H9 (cell line): ENCODE data around the gene HLX. TPM values are rescaled to one million over a fixed set of nuclear protein-coding genes. Genes with fewer than 3 reads are reported as not detected.

Experiments
- DNase-seq: peaks from one replicate; pipeline ENCODE4 v3.0.0-alpha.2; 2017
- H2AFZ ChIP-seq: one replicate; pipeline ENCODE4 v1.6.1; 2013; ENCODE audit warnings: mild to moderate bottlenecking, low read length, control low read depth, moderate library complexity
- H2AK5ac ChIP-seq: 2 replicates; pipeline ENCODE4 v1.6.1; 2013; ENCODE audit warnings: low read length, control low read depth, mixed read lengths; ENCODE audit not compliant: insufficient read length
- H2BK120ac ChIP-seq: one replicate; pipeline ENCODE4 v1.6.1; 2013; ENCODE audit warnings: low read depth, mild to moderate bottlenecking, low read length, control low read depth, inconsistent platforms; ENCODE audit not compliant: poor library complexity, severe bottlenecking
- H2BK12ac ChIP-seq: 2 replicates; pipeline ENCODE4 v1.6.1; 2013; ENCODE audit warnings: low read length, control low read depth, mixed read lengths, low read depth; ENCODE audit not compliant: insufficient read length
- H2BK15ac ChIP-seq: 2 replicates; pipeline ENCODE4 v1.6.1; 2013; ENCODE audit warnings: low read depth, low read length, control low read depth
- H2BK20ac ChIP-seq: one replicate; pipeline ENCODE4 v1.6.1; 2013; ENCODE audit warnings: low read depth, mild to moderate bottlenecking, low read length, control low read depth, inconsistent platforms; ENCODE audit not compliant: poor library complexity, severe bottlenecking
- H2BK5ac ChIP-seq: 2 replicates; pipeline ENCODE4 v1.6.1; 2013; ENCODE audit warnings: low read length, control low read depth, mixed read lengths; ENCODE audit not compliant: insufficient read length
- H3K14ac ChIP-seq: 2 replicates; pipeline ENCODE4 v1.6.1; 2013; ENCODE audit warnings: low read length, control low read depth; ENCODE audit not compliant: insufficient read depth
- H3K18ac ChIP-seq: 2 replicates; pipeline ENCODE4 v1.6.1; 2013; ENCODE audit warnings: low read depth, mild to moderate bottlenecking, mixed read lengths, low read length, control low read depth; ENCODE audit not compliant: insufficient read length
- H3K23ac ChIP-seq: 2 replicates; pipeline ENCODE4 v1.6.1; 2013; ENCODE audit warnings: low read length, control low read depth, mixed read lengths, low read depth; ENCODE audit not compliant: insufficient read length
- H3K23me2 ChIP-seq: 2 replicates; pipeline ENCODE4 v1.6.1; 2013; ENCODE audit warnings: low read depth, mild to moderate bottlenecking, mixed read lengths, low read length, control low read depth; ENCODE audit not compliant: insufficient read length, poor library complexity, severe bottlenecking
- H3K27ac ChIP-seq: 2 replicates; pipeline ENCODE4 v1.5.1; 2013; ENCODE audit warnings: low read length, control low read depth, mixed read lengths, low read depth; ENCODE audit not compliant: insufficient read length
- H3K27me3 ChIP-seq: 2 replicates; pipeline ENCODE4 v1.6.1; 2013; ENCODE audit warnings: low read length, control low read depth, inconsistent platforms; ENCODE audit not compliant: insufficient read depth
- H3K4ac ChIP-seq: 2 replicates; pipeline ENCODE4 v1.6.1; 2013; ENCODE audit warnings: low read depth, mild to moderate bottlenecking, control low read depth, inconsistent platforms, low read length, moderate library complexity
- H3K4me1 ChIP-seq: 2 replicates; pipeline ENCODE4 v1.6.1; 2013; ENCODE audit warnings: low read length, control low read depth, inconsistent platforms; ENCODE audit not compliant: insufficient read depth
- H3K4me2 ChIP-seq: 2 replicates; pipeline ENCODE4 v1.6.1; 2013; ENCODE audit warnings: low read length, control low read depth, mixed read lengths; ENCODE audit not compliant: insufficient read length, insufficient read depth
- H3K56ac ChIP-seq: 2 replicates; pipeline ENCODE4 v1.6.1; 2013; ENCODE audit warnings: low read depth, mild to moderate bottlenecking, mixed read lengths, low read length, control low read depth; ENCODE audit not compliant: insufficient read length
- H3K79me1 ChIP-seq: 2 replicates; pipeline ENCODE4 v1.6.1; 2013; ENCODE audit warnings: low read depth, mild to moderate bottlenecking, moderate library complexity, low read length, control low read depth, inconsistent platforms; ENCODE audit not compliant: insufficient read depth, poor library complexity, severe bottlenecking
- H3K79me2 ChIP-seq: 2 replicates; pipeline ENCODE4 v1.6.1; 2013; ENCODE audit warnings: low read length, control low read depth, inconsistent platforms; ENCODE audit not compliant: insufficient read depth
- H3K9ac ChIP-seq: 2 replicates; pipeline ENCODE4 v1.6.1; 2013; ENCODE audit warnings: low read length, control low read depth, mixed read lengths; ENCODE audit not compliant: insufficient read length; ENCODE audit errors: extremely low read depth
- H3K9me3 ChIP-seq: one replicate; pipeline ENCODE4 v1.6.1; 2013; ENCODE audit warnings: low read depth, low read length, inconsistent platforms; ENCODE audit not compliant: control insufficient read depth
- H3T11ph ChIP-seq: one replicate; pipeline ENCODE4 v1.6.1; 2013; ENCODE audit warnings: mild to moderate bottlenecking, low read length, control low read depth, inconsistent platforms
- H4K20me1 ChIP-seq: one replicate; pipeline ENCODE4 v1.6.1; 2013; ENCODE audit not compliant: control insufficient read depth, insufficient read length, insufficient read depth
- H4K5ac ChIP-seq: 2 replicates; pipeline ENCODE4 v1.6.1; 2013; ENCODE audit warnings: low read depth, mild to moderate bottlenecking, mixed read lengths, low read length, control low read depth; ENCODE audit not compliant: insufficient read length
- H4K8ac ChIP-seq: replicated peaks from 2 replicates; pipeline ENCODE4 v1.6.1; 2013; ENCODE audit warnings: low read length, control low read depth, mixed read lengths, low read depth; ENCODE audit not compliant: insufficient read length
- H4K91ac ChIP-seq: 2 replicates; pipeline ENCODE4 v1.6.1; 2013; ENCODE audit warnings: low read depth, mild to moderate bottlenecking, moderate library complexity, mixed read lengths, low read length, control low read depth; ENCODE audit not compliant: insufficient read length
- H3K27ac Mint-ChIP-seq, 3 experiments: 2 replicates in 2 of 3; 3 replicates in 1 of 3; pipeline ENCODE4 v1.8.0; 2020 to 2021; ENCODE audit warnings: mixed read lengths in 3 of 3, mild to moderate bottlenecking in 1 of 3, moderate library complexity in 1 of 3
- H3K27me3 Mint-ChIP-seq: 2 replicates; pipeline ENCODE4 v1.8.0; 2021; ENCODE audit warnings: low read depth, mild to moderate bottlenecking, moderate library complexity, mixed read lengths
- H3K36me3 Mint-ChIP-seq, 3 experiments: 2 replicates in 2 of 3; 3 replicates in 1 of 3; pipeline ENCODE4 v1.8.0; 2020 to 2021; ENCODE audit warnings: low read depth in 3 of 3, mixed read lengths in 3 of 3; ENCODE audit not compliant: insufficient read depth in 1 of 3
- H3K4me1 Mint-ChIP-seq, 2 experiments: 2 replicates each; pipeline ENCODE4 v1.8.0; 2020; ENCODE audit warnings: mixed read lengths in 2 of 2
- H3K4me3 Mint-ChIP-seq, 2 experiments: 2 replicates in 1 of 2; 3 replicates in 1 of 2; pipeline ENCODE4 v1.8.0; 2020 to 2021; ENCODE audit warnings: mild to moderate bottlenecking in 2 of 2, mixed read lengths in 2 of 2, moderate library complexity in 1 of 2
- H3K9me3 Mint-ChIP-seq, 2 experiments: 2 replicates in 1 of 2; 3 replicates in 1 of 2; pipeline ENCODE4 v1.8.0; 2020; ENCODE audit warnings: mild to moderate bottlenecking in 2 of 2, mixed read lengths in 2 of 2, moderate library complexity in 1 of 2
- CTCF ChIP-seq: fragments of 200-600 bp; sonication (generic); conservative IDR thresholded peaks from 3 replicates; pipeline ENCODE4 v1.8.0; 2021; ENCODE audit warnings: antibody characterized with exemption, mild to moderate bottlenecking
- WGBS: extraction: QIAGEN DNeasy Blood & Tissue Kit; methylation state at CpG from one replicate; pipeline ENCODE4 v1.1.7; 2013; ENCODE audit warnings: missing lambda C conversion rate, low lambda C conversion rate, mixed read lengths; ENCODE audit not compliant: insufficient read length; ENCODE audit errors: extremely low coverage; 5-methylcytosine and 5-hydroxymethylcytosine counted together
- total RNA-seq: library from RNA; stranded (reverse); gene quantifications from 2 replicates; pipeline ENCODE4 v1.2.1, GENCODE V29; 2021

HLX gene
- total RNA-seq, 1 experiment from 2014 or later = 0.37 TPM

GRCh38 chr1:220878191-220879075 is 810 bp upstream of the HLX start:
- Histone ChIP-seq H2BK5ac (no peak overlapping the region), H3K23ac (no peak overlapping the region), H3K9me3 (no peaks in the 10 kb centered on the region), H3K4ac (no peak overlapping the region), H3K56ac (no peak overlapping the region), H3T11ph (no peak overlapping the region), H3K27ac (no peak overlapping the region), H3K23me2 (peaks cover 13% of the 10 kb centered on the region), H3K79me2 (no peaks in the 10 kb centered on the region), H3K4me2 (peak overlapping the region; percentile 59), H3K9ac (no peak overlapping the region), H3K4me1 (no peaks in the 10 kb centered on the region), H2BK15ac (no peak overlapping the region), H2BK20ac (no peak overlapping the region), H4K91ac (no peak overlapping the region), H2AK5ac (no peak overlapping the region), H2AFZ (no peak overlapping the region), H4K20me1 (no peaks in the 10 kb centered on the region), H4K5ac (no peak overlapping the region), H3K18ac (no peak overlapping the region), H3K27me3 (peaks cover 84% of the 10 kb centered on the region), H3K79me1 (no peaks in the 10 kb centered on the region), H3K14ac (no peak overlapping the region), H2BK120ac (no peak overlapping the region), H2BK12ac (no peak overlapping the region), H4K8ac (no peak overlapping the region)
- peaks cover 0 to 3% of the 10 kb centered on the region in 2 experiments; a peak in 2 of 5 replicates for H3K9me3 Mint-ChIP-seq
- H3K4me1 Mint-ChIP-seq = peaks cover 43 to 62% of the 10 kb centered on the region in 2 experiments
- peak overlapping the region; percentile 57 to 86 for H3K4me3 Mint-ChIP-seq
- peaks cover 100% of the 10 kb centered on the region for H3K27me3 Mint-ChIP-seq
- no peaks in the 10 kb centered on the region; a peak in 2 of 7 replicates for H3K36me3 Mint-ChIP-seq
- no peak for TF ChIP-seq CTCF
- no CpG with 5 or more reads among the region's 42 CpGs for WGBS
- no peak for DNase-seq
- H3K27ac Mint-ChIP-seq = no peak overlapping the region
